Ovary (tissue), 3 donors: ENCODE results near the gene CSNK1A1.

Experiments
- CTCF ChIP-seq, 3 donors: fragments of 450-650 bp in 2 of 3; fragments of 200-600 bp in 1 of 3; IDR thresholded peaks; one replicate each; pipeline versions ENCODE4 v1.5.1 to v1.8.0; 2016 to 2022; ENCODE audit warnings: antibody characterized with exemption in 3 of 3, mild to moderate bottlenecking in 1 of 3
- EP300 ChIP-seq: sonication (generic); formaldehyde crosslinking; IDR thresholded peaks from one replicate; pipeline ENCODE4 v1.6.1; 2017; ENCODE audit warnings: antibody characterized with exemption
- donor health status: DM: no; HTN: no; CAD: no.

- TF ChIP-seq CTCF (IDR thresholded peaks at IDR 0.05) (no peak), EP300 (no peak)
These were observed 27.7 kb upstream of the CSNK1A1 start for GRCh38 chr5:149578896-149579295.
